GM23338 (cell line): Measurements from ENCODE around the gene TACC3.
A peak's percentile ranks its signal among the peaks of the same experiment; 100 is the strongest.

Experiments
- EZH2 ChIP-seq: fragments of 200-600 bp; sonication (generic); IDR thresholded peaks from one replicate; pipeline ENCODE4 v1.8.0; 2017; ENCODE audit warnings: antibody characterized with exemption, mild to moderate bottlenecking, low read depth; ENCODE audit not compliant: unreplicated experiment
- EZH2phosphoT487 ChIP-seq: fragments of 200-600 bp; sonication (generic); IDR thresholded peaks from one replicate; pipeline ENCODE4 v1.8.1; 2018; ENCODE audit warnings: antibody characterized with exemption; ENCODE audit not compliant: unreplicated experiment
- JUNB ChIP-seq: IDR thresholded peaks from one replicate; pipeline ENCODE4 v1.6.1; 2016; ENCODE audit warnings: antibody characterized with exemption; ENCODE audit not compliant: unreplicated experiment
- NANOG ChIP-seq: IDR thresholded peaks from 2 replicates; pipeline ENCODE4 v1.6.1; 2016; ENCODE audit warnings: antibody characterized with exemption, borderline replicate concordance
- POLR2AphosphoS5 ChIP-seq: IDR thresholded peaks from 2 replicates; pipeline ENCODE4 v1.6.1; 2016; ENCODE audit warnings: antibody characterized with exemption, low read depth
- REST ChIP-seq: IDR thresholded peaks from one replicate; pipeline ENCODE4 v1.6.1; 2018; ENCODE audit warnings: antibody characterized with exemption; ENCODE audit not compliant: unreplicated experiment
- TF ChIP-seq, protein P1 (sequence below), 2 experiments: fragments of 200-600 bp in 1 of 2; sonication (generic) in 1 of 2; conservative IDR thresholded peaks; 2 replicates each; pipeline versions ENCODE4 v1.5.1 to v1.6.1; 2016 to 2017; ENCODE audit warnings: antibody characterized with exemption in 2 of 2, low read depth in 2 of 2, mild to moderate bottlenecking in 2 of 2, moderate library complexity in 1 of 2
- TF ChIP-seq, protein P2 (sequence below): fragments of 250-450 bp; sonication (Bioruptor Pico); IDR thresholded peaks from 2 replicates; pipeline ENCODE4 v1.5.0; 2020; ENCODE audit warnings: mild to moderate bottlenecking, moderate library complexity

DNA sequence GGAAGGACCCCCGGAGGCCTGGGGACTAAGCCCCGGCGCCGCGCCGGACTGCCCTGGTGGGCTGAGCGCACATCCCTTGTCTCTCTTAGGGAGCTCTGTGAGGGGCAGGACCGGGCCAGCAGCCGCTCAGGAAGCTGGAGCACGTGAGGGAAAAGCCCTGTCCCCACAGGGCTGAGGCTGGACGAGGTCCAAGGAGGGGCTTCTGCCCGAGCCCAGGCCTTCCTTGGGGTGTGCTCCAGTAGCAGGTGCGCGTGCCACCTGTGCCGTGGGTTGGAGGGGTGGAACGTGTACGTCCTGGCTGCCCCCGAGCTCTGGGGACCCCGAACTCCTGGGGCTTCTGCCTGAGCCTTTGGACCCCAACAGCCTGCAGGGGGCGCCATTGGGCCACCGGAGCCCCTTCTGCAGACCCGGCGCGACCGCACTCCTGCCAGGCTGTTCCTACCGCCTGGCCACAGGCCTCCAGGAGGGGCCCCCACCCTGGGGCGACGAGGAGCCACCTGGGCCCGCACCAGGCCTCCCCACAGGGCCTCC, 27.2 kb downstream of the TACC3 start:
- TF ChIP-seq, protein P1, sequence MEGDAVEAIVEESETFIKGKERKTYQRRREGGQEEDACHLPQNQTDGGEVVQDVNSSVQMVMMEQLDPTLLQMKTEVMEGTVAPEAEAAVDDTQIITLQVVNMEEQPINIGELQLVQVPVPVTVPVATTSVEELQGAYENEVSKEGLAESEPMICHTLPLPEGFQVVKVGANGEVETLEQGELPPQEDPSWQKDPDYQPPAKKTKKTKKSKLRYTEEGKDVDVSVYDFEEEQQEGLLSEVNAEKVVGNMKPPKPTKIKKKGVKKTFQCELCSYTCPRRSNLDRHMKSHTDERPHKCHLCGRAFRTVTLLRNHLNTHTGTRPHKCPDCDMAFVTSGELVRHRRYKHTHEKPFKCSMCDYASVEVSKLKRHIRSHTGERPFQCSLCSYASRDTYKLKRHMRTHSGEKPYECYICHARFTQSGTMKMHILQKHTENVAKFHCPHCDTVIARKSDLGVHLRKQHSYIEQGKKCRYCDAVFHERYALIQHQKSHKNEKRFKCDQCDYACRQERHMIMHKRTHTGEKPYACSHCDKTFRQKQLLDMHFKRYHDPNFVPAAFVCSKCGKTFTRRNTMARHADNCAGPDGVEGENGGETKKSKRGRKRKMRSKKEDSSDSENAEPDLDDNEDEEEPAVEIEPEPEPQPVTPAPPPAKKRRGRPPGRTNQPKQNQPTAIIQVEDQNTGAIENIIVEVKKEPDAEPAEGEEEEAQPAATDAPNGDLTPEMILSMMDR (conservative IDR thresholded peaks at IDR 0.05; ENCODE audit: low read depth in 2 of 2), result peak; percentile 74 to 90
- TF ChIP-seq EZH2 (no peak), REST (no peak), EZH2phosphoT487 (no peak), POLR2AphosphoS5 (no peak), JUNB (no peak), NANOG (no peak)
- TF ChIP-seq, protein P2, sequence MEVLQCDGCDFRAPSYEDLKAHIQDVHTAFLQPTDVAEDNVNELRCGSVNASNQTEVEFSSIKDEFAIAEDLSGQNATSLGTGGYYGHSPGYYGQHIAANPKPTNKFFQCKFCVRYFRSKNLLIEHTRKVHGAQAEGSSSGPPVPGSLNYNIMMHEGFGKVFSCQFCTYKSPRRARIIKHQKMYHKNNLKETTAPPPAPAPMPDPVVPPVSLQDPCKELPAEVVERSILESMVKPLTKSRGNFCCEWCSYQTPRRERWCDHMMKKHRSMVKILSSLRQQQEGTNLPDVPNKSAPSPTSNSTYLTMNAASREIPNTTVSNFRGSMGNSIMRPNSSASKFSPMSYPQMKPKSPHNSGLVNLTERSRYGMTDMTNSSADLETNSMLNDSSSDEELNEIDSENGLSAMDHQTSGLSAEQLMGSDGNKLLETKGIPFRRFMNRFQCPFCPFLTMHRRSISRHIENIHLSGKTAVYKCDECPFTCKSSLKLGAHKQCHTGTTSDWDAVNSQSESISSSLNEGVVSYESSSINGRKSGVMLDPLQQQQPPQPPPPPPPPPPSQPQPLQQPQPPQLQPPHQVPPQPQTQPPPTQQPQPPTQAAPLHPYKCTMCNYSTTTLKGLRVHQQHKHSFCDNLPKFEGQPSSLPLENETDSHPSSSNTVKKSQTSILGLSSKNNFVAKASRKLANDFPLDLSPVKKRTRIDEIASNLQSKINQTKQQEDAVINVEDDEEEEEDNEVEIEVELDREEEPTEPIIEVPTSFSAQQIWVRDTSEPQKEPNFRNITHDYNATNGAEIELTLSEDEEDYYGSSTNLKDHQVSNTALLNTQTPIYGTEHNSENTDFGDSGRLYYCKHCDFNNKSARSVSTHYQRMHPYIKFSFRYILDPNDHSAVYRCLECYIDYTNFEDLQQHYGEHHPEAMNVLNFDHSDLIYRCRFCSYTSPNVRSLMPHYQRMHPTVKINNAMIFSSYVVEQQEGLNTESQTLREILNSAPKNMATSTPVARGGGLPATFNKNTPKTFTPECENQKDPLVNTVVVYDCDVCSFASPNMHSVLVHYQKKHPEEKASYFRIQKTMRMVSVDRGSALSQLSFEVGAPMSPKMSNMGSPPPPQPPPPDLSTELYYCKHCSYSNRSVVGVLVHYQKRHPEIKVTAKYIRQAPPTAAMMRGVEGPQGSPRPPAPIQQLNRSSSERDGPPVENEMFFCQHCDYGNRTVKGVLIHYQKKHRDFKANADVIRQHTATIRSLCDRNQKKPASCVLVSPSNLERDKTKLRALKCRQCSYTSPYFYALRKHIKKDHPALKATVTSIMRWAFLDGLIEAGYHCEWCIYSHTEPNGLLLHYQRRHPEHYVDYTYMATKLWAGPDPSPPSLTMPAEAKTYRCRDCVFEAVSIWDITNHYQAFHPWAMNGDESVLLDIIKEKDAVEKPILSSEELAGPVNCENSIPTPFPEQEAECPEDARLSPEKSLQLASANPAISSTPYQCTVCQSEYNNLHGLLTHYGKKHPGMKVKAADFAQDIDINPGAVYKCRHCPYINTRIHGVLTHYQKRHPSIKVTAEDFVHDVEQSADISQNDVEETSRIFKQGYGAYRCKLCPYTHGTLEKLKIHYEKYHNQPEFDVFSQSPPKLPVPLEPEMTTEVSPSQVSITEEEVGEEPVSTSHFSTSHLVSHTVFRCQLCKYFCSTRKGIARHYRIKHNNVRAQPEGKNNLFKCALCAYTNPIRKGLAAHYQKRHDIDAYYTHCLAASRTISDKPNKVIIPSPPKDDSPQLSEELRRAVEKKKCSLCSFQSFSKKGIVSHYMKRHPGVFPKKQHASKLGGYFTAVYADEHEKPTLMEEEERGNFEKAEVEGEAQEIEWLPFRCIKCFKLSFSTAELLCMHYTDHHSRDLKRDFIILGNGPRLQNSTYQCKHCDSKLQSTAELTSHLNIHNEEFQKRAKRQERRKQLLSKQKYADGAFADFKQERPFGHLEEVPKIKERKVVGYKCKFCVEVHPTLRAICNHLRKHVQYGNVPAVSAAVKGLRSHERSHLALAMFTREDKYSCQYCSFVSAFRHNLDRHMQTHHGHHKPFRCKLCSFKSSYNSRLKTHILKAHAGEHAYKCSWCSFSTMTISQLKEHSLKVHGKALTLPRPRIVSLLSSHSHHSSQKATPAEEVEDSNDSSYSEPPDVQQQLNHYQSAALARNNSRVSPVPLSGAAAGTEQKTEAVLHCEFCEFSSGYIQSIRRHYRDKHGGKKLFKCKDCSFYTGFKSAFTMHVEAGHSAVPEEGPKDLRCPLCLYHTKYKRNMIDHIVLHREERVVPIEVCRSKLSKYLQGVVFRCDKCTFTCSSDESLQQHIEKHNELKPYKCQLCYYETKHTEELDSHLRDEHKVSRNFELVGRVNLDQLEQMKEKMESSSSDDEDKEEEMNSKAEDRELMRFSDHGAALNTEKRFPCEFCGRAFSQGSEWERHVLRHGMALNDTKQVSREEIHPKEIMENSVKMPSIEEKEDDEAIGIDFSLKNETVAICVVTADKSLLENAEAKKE, result no peak
